Activated B cell treated with CpG ODN at 0.5 μM for 24 hours (primary cell): ENCODE results near the gene LCNL1. TPM values are rescaled to one million over a fixed set of nuclear protein-coding genes. Genes with fewer than 3 reads are reported as not detected.

Experiments
- ATAC-seq: fragments of 200-7000 bp; cut with Tn5 transposase; one replicate; pipeline ENCODE4 v1.10.0; 2021; ENCODE audit warnings: low read depth, mild to moderate bottlenecking, moderate library complexity
- CTCF ChIA-PET: fragments of 350-600 bp; sonication (Branson Sonifier 250); formaldehyde crosslinking; loops from one replicate; lab custom pipeline; 2021; ENCODE audit warnings: antibody characterized with exemption; lab: Charles Lee
- POLR2A ChIA-PET: fragments of 350-600 bp; sonication (Branson Sonifier 250); formaldehyde crosslinking; loops from one replicate; lab custom pipeline; 2021; ENCODE audit warnings: antibody characterized with exemption; lab: Charles Lee
- DNase-seq: peaks from one replicate; pipeline ENCODE4 v3.0.0; 2022
- H3K27ac Mint-ChIP-seq: one replicate; pipeline ENCODE4 v1.8.0; 2020; ENCODE audit warnings: mixed read lengths
- H3K27me3 Mint-ChIP-seq: one replicate; pipeline ENCODE4 v1.8.0; 2021; ENCODE audit warnings: mixed read lengths
- H3K36me3 Mint-ChIP-seq: one replicate; pipeline ENCODE4 v1.8.0; 2021; ENCODE audit warnings: low read depth, mixed read lengths
- H3K4me1 Mint-ChIP-seq: one replicate; pipeline ENCODE4 v1.8.0; 2021; ENCODE audit warnings: mixed read lengths
- H3K4me3 Mint-ChIP-seq: one replicate; pipeline ENCODE4 v1.8.0; 2020; ENCODE audit warnings: mild to moderate bottlenecking, mixed read lengths
- H3K9me3 Mint-ChIP-seq: one replicate; pipeline ENCODE4 v1.8.0; 2020; ENCODE audit warnings: mixed read lengths
- CTCF ChIP-seq: fragments of 200-600 bp; IDR thresholded peaks from one replicate; pipeline ENCODE4 v1.8.0; 2022; ENCODE audit warnings: antibody characterized with exemption, mild to moderate bottlenecking
- intact Hi-C: fragments of 100-400 bp; cut with micrococcal nuclease; formaldehyde crosslinking; loops from one replicate; pipeline ENCODE4 v1.15.1; 2024
- total RNA-seq: library from RNA; stranded (reverse); gene quantifications from 2 replicates; pipeline ENCODE4 v1.2.3, GENCODE V29; 2022

The LCNL1 gene
- total RNA-seq, 1 donor from 2014 or later, result not detected

- DNase-seq (peak; percentile 37), ATAC-seq (peak; percentile 22)
- H3K27ac Mint-ChIP-seq, result peak overlapping the region; percentile 35
- H3K27me3 Mint-ChIP-seq, result no peaks in the 10 kb centered on the region
- ChIA-PET POLR2A (interaction anchor here (0.5 kb wide), 1 partner anchor 59 kb away, joined by 4 read pairs; no protein-coding TSS in a partner anchor), CTCF (interaction anchor here (1.1 to 2.1 kb wide), 3 partner anchors 10 to 42 kb away, joined by 3 to 11 read pairs (median 3); no protein-coding TSS in a partner anchor)
- H3K36me3 Mint-ChIP-seq, result no peaks in the 10 kb centered on the region
- H3K4me3 Mint-ChIP-seq, result no peak overlapping the region
- H3K4me1 Mint-ChIP-seq, result peaks cover 37% of the 10 kb centered on the region
- intact Hi-C loops, result loop anchor here (5.0 kb wide), 1 partner anchor 42 kb away; no protein-coding TSS in a partner anchor
- no peak for TF ChIP-seq CTCF
- no peaks in the 10 kb centered on the region for H3K9me3 Mint-ChIP-seq
Measured at GRCh38 chr9:137025517-137025966, 42.7 kb downstream of the LCNL1 start.

GRCh38 chr9:137026384-137026783 is 43.6 kb downstream of the LCNL1 start:
- ChIA-PET CTCF (interaction anchor here (1.0 to 2.1 kb wide), 4 partner anchors 9 to 78 kb away, joined by 3 to 11 read pairs (median 3); no protein-coding TSS in a partner anchor), POLR2A (no interaction called here)
- no peak for DNase-seq
- H3K9me3 Mint-ChIP-seq, result no peaks in the 10 kb centered on the region
- ATAC-seq, result no peak
- no peaks in the 10 kb centered on the region for H3K36me3 Mint-ChIP-seq
- peaks cover 43% of the 10 kb centered on the region for H3K4me1 Mint-ChIP-seq
- TF ChIP-seq CTCF, result no peak
- no peaks in the 10 kb centered on the region for H3K27me3 Mint-ChIP-seq
- intact Hi-C loops, result loop anchor here (5.0 kb wide), 1 partner anchor 41 kb away; no protein-coding TSS in a partner anchor
- H3K27ac Mint-ChIP-seq, result no peak overlapping the region
- peak overlapping the region; percentile 32 for H3K4me3 Mint-ChIP-seq

- intact Hi-C loops, result loop anchor here (5.0 kb wide), 1 partner anchor 40 kb away; no protein-coding TSS in a partner anchor
- TF ChIP-seq CTCF, result no peak
- H3K4me3 Mint-ChIP-seq, result peak overlapping the region; percentile 75
- no peaks in the 10 kb centered on the region for H3K27me3 Mint-ChIP-seq
- H3K4me1 Mint-ChIP-seq, result peaks cover 46% of the 10 kb centered on the region
- ChIA-PET CTCF (interaction anchor here (0.8 to 2.1 kb wide), 3 partner anchors 8 to 79 kb away, joined by 3 to 11 read pairs (median 4); no protein-coding TSS in a partner anchor), POLR2A (interaction anchor here (0.6 to 0.9 kb wide), 2 partner anchors 8 to 569 kb away, joined by 3 to 5 read pairs; no protein-coding TSS in a partner anchor)
- DNase-seq, result no peak
- H3K36me3 Mint-ChIP-seq, result no peaks in the 10 kb centered on the region
- H3K27ac Mint-ChIP-seq, result peak overlapping the region; percentile 41
- H3K9me3 Mint-ChIP-seq, result no peaks in the 10 kb centered on the region
- no peak for ATAC-seq
Measured at GRCh38 chr9:137026828-137027227, 44.0 kb downstream of the LCNL1 start.

GRCh38 chr9:137027369-137028262 is 44.8 kb downstream of the LCNL1 start, which contains the start of gene ABCA2:
Gene ABCA2 (minus strand): TSS chr9:137028237. CDS start chr9:137028140, 97 bp downstream.
- Mint-ChIP-seq H3K4me1 (peaks cover 52% of the 10 kb centered on the region), H3K27ac (peak within 1 kb of the TSS; percentile 41), H3K36me3 (no peaks in the 10 kb centered on the region), H3K4me3 (peak within 1 kb of the TSS; percentile 78), H3K27me3 (no peaks in the 10 kb centered on the region), H3K9me3 (no peaks in the 10 kb centered on the region)
- TF ChIP-seq CTCF, result no peak
- intact Hi-C loops, result loop anchor here (2.0 to 5.0 kb wide), 2 partner anchors 35 to 40 kb away; partner anchors contain the start of gene PAXX
- ATAC-seq (no peak), DNase-seq (peak; percentile 34)
- CTCF ChIA-PET, result interaction anchor here (0.8 to 2.5 kb wide), 4 partner anchors 8 to 39 kb away, joined by 3 to 11 read pairs (median 5); partner anchors contain the start of gene CLIC3
- POLR2A ChIA-PET, result interaction anchor here (0.6 to 1.5 kb wide), 6 partner anchors 8 to 570 kb away, joined by 3 to 5 read pairs (median 4); partner anchors contain the start of genes CLIC3, PAXX and TUBB4B
